Embryonic facial prominence (tissue), 1 donor: Measurements from ENCODE around the gene CRABP2.

Experiments
- DNase-seq: peaks from one replicate; pipeline ENCODE4 v3.0.0-alpha.2; 2016; ENCODE audit errors: extremely low spot score

Gene CRABP2

DNA sequence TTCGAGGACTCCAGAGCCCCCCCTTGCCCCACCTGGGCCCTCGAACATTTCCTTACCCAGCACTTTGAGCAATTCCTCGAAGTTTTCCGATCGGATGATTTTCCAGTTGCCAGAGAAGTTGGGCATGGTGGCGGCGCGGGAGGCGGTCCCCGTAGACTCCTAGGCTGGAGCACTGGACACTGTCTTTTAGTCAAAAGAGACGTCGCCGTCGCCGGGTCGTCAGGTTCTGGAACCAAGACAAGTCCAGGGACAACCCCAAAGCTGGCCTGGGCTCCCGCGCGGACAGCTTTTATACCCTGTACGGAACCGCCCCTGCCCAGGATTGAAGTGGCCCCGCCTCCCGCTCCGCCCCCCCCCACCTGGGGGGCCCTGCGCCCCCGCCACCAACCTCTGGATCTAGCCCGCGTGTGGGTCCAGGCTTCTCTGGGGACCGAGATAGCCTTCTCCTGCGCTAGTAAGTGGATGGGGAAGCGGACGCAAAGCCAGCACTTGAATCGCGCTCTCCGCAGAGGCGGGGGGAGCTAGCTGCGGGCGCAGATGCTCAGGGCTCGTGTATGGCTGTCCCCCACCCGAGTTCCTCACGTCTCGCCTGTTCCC lies at the start of gene CRABP2:
Gene CRABP2, minus strand, starts transcription at position 263 of the 597 bp plus-strand sequence. Its CDS starts 137 bp downstream, at position 126.
- DNase-seq, result no peak

DNA sequence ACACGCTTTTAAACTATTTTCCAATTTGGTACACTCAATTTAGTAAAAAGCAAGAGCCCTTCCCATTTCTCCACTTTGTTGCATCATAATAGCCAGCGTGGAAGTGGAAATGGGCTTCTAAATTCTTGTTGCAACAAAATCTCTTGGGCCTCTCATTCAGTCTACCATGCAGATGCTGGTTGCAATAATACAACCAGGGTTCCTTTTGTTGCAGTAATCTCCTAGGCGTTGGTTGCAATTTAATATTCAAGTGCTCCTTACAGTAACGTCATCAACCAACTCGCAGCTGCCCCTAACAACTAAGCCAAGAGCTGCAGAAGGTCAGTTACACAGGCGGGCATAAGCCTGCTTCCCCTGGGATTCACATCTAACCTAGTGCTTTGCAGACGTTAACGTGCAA lies 48.8 kb upstream of the CRABP2 start:
- no peak for DNase-seq

DNA sequence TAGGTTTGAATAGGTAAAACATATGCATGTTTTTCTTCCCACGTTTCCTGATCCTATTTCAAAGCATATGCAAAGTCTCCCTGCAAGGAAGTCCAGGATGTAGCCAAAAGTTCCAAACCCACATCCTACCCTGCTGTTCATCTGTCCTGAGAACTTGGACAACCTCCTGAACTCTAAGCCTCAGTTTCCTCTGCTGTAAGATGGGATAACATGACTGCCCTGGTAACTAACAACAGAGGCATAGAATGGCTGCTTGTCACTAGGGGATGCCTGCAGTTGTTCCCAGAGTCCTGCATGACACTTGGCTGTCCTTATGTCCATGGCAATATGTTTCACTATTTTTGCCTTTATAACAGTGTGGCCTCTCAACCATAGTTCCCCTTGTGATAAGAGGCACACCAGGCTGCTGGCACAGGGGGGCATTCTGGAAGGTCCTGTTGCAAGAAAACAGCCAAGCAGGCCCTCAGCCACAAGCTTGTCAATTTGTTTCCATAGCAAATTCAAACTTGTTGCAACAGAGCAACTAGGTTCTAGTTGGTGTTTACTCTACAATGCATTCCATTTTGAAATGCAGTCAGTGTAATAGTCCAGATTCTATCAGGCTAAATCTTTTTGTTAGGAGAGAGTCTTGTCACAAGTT lies 47.6 kb upstream of the CRABP2 start:
- DNase-seq, result no peak

DNA sequence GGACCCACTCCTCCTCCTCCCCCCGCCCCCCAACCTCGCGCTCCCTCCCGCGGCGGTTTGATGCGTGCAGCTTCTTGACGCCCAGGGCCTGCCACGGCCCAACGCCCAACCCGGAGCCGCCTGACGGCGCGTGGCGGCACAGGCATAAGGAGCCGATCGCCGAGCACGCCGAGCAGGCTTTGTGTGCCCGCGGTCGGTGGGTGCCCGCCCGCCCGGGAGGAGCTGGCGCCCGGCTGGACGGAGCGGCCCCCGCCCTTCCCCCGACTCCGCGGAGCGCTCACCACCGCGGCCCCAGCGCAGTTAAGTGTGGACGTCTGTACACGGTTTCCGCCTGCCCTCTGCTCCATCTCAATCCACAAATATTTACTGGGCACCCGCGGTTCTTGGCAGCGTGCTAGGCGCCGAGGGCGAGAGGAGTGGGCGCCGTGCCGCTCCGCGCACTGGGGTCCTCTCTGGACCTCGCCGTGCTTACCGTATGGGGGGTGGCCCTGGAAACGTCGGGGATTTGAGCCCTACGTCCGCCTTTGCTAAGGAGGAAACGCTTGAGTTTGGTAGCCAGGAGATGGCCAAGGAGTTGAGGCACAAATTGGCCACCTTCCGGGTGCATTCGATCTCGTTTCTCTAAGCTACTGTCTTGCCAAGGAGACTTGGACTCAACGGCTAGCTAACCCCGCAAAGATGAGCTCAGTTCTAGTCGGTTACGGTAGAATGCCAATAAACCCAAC lies 46.5 kb upstream of the CRABP2 start:
- peak; percentile 92 for DNase-seq

DNA sequence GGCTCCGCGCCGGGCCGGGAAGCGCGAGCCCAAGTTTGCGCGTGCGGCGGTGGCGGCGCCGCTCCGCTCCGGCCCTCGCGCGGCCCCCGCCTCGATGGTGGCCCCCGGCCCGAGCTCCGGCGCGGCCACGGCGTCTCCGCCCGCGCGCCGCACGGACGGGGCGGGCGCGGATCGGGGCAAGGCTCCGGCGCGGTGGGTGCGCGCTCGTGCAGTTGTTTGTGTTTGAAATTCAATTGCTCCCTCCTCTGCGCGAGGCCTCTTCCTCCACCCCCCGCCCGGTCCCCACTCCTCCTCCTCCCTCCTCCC lies 46.0 kb upstream of the CRABP2 start, which contains the start of gene HDGF:
Gene HDGF, minus strand, starts transcription at position 225 of the 306 bp plus-strand sequence. CDS start 246 bp downstream, outside the sequence.
- DNase-seq, result no peak

DNA sequence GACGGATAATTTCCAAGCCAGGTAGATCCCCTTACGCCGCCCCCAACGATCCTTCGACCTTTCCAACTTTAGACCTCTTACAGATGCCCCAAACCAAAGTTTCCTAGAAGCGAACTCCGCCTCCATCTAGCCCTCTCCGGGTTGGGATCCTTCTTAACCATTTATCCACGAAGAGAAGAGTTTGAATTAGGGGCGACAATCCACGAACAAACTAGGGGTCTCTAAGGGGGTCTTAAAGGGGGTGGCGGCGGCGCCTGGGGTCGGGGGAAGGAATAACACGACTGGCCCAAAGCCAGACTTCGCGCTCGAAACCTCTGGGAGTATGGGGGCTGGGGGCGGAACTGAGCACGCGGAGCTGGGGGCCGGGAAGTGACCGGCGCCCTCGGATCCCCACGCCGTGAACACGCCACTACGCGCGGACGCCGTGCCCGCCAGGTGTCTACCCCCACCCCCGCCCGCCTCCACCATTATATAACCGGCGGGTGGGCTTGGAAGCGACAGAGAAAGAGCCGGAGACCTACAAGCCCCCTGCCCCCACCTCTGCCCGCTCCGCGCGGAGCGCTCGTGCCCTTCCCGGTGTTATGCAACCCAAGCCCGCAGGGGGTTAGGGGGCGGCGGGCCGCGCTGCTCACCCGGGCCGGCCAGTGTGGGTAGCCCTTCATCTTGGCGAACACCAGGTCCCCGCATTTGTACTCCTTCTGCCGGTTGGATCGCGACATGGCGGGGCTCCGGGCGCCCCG lies 45.5 kb upstream of the CRABP2 start:
- no peak for DNase-seq

DNA sequence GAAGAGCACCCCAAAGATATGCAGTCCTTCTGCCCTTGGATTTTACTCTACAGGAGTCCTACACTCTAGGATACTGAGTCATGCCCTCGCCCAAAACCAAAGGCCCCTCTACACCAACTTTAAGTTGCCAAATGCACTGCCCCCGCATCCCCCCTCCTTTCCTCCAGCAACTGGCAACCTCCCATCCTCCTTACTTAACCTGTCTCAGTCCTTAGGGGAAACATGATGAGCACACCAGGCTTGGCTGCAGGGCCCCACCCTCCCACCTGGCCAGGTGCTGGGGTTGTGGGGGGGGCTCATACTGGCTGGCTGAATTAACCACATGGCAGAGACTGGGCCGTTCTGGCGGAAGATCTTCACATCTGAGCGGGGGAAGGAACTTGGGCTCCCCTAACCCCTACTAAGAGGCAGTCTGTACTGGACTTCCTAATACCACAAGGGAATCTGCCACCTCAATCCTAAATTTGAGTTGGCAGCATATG lies 44.8 kb upstream of the CRABP2 start:
- no peak for DNase-seq

DNA sequence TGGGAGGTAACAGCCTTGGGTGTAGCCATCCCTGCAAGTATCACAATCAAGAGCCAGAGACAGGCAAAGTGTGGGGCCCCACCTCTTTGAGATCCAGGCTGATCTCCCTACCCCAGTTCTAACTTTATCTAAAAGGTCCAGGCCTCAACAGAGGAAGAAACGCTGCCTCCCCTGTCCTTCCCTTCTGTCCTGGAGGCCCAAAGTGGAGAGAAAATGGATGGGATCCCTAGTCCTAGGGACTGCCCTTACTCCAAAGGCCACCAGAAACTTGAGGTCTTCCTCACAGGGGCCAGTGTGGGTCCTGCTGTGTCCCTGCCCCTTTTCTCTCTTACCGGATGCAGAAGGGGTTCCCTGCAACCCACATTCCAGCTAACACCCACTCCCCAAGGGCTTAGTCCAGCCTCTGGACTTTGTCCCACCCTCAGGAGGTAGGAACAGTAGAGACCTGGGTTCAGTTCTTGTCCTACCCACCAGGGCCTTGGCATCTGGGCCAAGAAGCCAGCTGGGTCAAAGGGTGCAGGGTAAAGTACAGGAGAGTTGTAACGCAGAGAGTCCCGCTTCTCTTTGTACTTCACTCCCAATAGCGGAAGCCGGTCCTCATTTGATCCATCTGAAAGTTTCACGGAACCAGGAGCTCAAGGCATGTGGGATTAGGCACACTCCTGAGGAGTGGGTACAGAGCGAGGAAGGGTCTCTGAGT lies 44.2 kb upstream of the CRABP2 start:
- DNase-seq, result no peak

DNA sequence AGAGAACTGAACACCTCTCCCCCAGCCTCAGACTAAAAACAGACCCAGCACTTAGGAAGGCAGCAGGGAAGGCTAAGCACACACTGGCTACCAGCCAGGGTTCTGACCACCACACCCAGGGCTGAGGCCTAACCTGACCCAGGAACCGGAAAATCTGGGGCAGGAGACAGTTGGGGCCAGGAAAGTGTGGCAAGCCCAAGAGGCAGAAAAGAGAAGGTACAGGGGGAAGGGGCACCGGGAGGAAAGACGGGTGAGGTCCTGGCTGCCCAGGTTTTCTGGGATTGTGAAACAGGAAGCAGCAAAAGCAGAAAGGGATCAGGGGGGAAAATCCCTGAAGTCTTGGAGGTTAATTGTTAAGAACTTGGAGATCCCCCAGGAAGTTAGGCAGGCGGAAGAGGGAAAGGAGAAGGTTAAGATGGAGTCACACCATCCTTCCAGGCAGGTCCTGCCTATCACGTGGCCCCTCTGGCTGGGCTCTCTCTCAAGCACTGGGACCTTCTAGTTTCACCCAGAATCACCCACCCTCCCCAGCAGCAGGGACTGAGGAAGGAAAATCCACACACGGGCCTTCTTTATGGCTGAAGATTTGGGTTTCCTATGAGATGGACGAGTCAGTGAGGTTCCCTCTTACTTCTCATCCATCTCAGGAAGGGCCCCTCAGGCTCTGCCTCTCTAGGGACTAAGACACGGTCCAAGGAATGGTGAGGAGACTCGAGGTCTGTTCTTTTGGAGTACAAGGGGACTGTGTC lies 43.5 kb upstream of the CRABP2 start:
- DNase-seq, result no peak

DNA sequence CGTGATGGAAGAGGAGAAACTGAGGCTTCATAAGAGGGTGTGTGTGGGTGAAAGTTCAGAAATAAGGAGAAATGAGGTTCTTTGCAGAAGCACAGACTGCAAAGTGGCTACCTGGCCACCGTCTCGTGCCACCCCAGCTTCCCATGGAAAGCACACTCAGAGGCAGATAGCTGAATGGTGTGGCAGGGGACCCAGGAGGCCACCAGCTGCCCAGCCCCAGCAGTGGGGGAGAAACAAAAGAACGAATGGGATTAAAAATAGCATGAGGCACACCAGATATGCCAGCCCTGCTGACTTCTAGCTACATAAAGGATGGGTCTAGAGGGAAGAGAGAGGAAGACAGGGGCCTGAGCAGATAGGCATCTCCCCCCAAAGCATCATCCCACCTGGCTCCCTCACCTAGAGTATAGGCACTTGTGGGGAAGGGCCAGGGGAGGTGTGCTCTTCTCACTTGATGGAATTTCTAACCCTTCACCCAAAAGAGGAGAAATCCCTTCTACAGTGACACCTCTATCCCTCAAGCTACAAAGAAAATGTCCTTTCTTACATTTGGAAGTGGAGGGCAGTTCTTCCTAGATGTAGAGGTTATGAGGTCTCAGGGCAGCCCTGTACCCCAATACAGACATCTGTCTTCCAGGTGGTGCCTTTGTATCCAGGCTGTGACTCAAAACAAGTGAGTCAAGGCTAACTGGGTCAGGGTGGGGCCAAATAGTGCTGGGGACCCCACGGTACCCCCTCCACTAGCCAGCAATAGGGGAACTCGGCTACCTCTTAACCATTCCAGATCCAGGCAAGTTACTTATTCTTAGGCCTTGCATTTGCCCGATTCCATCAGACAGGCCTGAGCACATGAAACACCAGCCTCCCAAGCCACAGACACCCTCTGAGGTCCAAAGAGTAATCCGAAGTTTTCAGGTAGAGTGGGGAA lies 42.6 kb upstream of the CRABP2 start:
- DNase-seq, result no peak

DNA sequence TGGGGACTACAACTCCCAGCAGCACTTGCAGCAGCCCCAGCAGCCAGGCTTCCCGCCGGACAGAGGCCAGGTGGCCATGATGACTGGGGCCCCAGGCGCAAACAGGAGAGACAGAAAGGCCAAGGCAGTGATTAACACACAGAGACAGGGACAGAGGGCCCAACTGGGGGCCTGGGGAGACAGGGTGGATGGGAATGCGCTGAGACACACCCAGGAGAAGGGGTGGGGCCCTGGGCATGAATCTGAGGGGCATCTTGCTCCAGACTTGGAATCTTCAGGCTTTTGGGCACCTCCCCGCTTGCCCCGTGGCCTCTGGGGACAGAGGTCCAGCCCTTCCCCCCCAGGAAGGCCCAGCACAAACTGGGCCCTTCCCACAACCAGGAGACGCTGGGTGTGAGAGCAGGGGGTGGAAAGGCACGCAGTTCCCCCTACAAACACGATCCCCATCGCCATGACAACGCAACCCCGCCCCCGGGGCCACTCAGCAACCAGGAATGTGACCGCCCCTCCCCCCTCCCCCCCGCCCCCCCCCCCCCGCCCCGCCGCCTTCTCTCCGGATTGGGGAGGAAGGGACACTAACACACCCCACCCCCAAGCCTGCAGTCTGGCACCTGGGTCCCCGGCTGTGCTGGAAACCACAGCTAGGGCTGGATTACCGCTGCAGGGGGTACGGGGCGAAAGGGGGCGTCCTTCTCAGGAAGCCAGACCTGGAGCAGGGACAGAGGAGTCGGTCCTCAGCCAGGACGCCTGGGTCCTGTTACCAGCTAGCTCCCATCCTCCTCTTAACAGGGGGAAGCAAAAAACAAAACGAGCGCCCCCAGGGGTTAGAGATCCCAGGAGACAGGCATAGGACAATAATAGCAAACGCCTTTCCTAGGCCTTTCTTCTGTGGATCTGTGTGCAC lies 41.6 kb upstream of the CRABP2 start:
- DNase-seq, result peak; percentile 80

DNA sequence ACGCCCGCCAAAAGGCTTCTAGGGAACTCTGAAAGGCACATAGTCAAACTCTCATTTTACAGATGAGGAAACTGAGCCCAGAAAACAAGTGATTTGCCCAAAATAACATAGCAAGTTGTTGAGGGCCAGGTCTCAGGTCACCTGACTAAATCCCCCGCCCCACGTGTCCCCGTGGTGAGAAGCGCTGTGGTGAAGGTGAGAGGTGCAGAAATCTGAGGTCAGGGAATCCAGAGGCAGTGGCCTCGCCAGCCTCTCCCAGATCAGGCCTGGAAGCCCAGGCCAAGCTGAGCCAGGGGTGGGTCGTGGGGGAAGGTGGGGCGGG lies 41.0 kb upstream of the CRABP2 start:
- DNase-seq, result no peak

DNA sequence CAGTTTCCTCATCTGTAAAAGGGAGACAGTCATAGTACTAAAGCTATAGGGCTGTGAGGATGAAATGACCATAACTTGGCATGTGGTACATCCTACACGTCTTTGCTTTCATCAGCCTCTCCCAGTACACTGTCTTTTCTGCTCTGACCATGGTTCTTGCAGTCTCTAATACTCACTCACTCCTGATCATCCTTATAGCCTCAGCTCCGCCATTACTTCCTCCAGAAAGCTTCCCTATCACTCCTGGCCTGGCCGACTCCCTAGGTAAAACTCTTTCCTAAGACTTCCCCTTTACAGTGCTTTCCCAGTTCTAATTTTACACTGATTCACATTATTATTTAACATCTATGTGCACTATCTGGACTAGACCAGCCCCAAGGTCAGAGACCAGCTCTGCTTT lies 40.5 kb upstream of the CRABP2 start:
- DNase-seq, result no peak

DNA sequence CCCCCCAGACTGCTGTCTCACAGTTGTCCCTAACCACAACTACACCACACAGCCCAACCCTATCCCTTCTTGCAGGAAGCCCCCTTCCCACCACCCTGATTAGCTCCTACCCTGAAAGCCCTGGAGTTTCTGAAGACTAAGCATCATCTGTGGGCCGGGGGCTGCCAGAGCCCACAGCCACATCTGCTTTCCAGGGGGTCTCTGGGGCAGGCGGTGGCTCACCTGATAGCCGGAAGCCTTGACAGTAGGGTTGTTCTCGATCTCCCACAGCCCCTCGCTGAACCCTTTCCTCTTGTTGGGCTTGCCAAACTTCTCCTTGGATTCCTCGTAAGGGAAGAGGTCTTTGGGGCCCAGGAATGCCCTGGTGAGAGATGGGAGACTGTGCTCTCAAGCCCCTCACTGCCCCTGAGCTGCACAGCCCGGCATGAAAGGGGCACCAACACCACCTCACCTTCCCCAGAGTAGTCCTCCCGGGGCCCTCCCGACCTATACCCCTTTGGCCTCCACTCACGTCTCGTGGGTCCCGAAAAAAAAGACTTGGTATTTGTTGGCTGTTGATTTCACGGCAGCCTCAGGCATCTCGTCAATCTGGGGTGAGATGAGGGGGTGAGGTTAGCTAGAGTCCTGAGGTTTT lies 39.5 kb upstream of the CRABP2 start:
- DNase-seq, result no peak

DNA sequence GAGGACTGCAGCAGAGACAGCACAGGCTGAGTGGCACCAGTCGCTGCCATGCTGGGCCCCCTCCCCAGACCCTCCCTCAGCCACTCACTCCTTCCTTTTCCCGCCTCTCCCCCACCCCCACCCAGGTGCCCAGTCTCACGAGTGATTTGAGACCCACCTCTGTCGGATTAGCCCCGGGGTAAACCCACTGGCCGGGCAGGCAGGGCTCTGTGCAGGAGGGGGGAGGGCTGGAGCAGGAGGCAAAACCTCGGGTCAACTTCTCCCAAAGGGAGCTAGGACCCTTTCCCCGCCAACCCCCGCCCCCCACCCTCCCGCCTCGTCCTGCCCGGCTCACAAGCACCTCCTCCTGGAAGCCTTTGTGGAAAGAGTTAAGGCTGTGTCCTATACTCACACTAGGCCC lies 39.0 kb upstream of the CRABP2 start:
- no peak for DNase-seq

DNA sequence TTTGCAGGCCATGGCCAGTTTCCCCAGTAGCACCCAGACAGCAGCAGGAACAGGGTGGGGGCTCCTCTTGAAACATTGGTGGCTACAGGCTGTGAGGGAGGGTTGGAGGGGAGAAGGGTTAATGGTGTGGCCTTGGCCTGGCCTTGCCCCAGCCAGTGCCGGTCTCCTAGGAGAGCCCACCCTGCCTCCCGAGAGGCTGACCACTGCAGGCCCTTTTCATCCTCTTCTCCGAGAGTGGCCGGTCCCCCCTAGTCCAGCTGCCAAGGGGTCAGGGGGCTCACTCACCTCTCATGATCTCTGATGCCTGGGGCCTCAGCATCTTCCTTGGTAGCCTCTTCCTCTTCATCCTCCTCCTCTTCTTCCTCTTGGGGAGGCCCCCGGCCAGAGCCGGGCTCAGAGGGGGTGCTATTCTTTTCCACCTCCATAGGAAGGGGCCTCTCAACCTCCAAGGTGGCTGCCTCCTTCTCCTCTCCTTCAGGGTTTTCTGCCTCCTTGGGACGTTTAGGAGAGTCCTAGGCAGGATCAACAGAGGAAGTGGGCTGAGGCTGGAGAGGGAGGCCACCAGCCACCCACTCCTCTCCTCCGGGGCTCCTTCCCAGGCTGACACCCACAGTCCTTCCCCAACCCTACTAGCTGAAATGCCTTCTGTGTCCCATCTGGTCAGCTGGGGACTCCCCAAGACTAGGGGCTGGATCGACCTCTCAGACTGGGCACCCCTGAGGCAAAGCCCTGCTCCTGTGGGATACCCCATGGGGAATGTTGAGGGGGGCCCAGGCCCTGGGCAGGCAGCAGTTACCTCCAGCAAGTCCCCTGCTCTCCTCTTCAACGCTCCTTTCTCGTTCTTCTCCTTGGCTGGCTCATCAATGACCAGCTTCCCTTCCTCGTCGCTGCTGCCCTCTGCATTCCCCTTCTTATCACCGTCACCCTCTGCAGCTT lies 38.3 kb upstream of the CRABP2 start:
- DNase-seq, result no peak

DNA sequence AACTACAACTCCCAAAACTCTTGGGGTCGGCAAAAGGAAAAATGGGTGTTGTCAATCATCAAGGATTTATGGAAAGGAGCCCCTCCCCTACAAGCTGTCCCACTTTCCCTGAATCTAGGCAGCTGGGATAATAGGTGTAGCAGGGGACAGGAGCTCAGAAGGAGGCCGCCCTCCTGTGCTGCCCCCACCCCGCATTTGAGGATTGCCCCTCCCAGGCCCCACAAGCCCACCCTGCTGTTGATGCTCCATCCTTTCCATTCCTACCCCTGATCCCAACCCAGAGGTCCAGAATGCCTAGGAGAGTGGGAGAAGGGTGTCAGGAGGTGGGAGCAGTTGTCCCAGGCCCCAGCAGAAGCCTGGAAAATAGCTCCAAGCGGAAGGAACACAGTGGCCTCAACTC lies 37.4 kb upstream of the CRABP2 start:
- DNase-seq, result no peak
